Measurements from ENCODE around the gene ADAMTS8. TPM values are rescaled to one million over a fixed set of nuclear protein-coding genes. Genes with fewer than 3 reads are reported as not detected.

The ADAMTS8 gene
- total and polyA plus RNA-seq, 4 donors = 0.02 to 0.08 (median 0.07) TPM; not detected in 1

DNA sequence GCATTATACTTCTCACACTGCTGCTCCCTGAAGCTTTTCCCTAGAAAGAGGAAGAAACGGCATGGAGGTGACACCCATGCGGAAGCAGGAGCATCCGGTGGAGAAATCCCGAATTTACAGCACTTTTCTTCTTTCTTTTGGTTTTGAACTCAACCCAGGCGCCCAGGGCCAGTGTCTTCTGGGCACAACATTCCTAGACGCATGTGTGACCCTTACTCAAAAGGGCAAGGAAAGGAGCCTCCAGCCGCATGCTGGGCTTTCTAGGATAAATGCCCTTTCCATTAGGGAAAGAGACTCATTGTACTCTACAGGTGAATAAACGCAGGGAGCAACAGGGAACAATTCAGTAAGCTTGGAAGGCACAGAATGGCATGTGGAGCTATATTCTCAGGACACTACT, 19.5 kb downstream of the ADAMTS8 start:
- Histone ChIP-seq H3K4me1 (ENCODE audit: control insufficient read depth in 4 of 4, insufficient read depth in 4 of 4, low read length in 3 of 4) (peaks cover 0 to 7% (median 2%) of the 10 kb centered on the region in 4 donors), H3K9me3 (ENCODE audit: control insufficient read depth in 4 of 4, low read length in 3 of 4) (no peaks in the 10 kb centered on the region), H3K4me3 (ENCODE audit: low read depth in 1 of 3, low read length in 3 of 3) (no peak overlapping the region), H3K27me3 (ENCODE audit: control insufficient read depth in 4 of 4, insufficient read depth in 4 of 4, low read length in 3 of 4) (peaks cover 0 to 6% (median 0%) of the 10 kb centered on the region in 4 donors), H3K36me3 (ENCODE audit: control insufficient read depth in 4 of 4, insufficient read depth in 3 of 4, low read depth in 1 of 4, low read length in 3 of 4) (no peaks in the 10 kb centered on the region), H3K27ac (ENCODE audit: low read depth in 1 of 2, low read length in 2 of 2) (no peak overlapping the region), H3K9ac (ENCODE audit: low read depth in 1 of 2, low read length in 2 of 2) (no peak overlapping the region)
- TF ChIP-seq, protein P1, sequence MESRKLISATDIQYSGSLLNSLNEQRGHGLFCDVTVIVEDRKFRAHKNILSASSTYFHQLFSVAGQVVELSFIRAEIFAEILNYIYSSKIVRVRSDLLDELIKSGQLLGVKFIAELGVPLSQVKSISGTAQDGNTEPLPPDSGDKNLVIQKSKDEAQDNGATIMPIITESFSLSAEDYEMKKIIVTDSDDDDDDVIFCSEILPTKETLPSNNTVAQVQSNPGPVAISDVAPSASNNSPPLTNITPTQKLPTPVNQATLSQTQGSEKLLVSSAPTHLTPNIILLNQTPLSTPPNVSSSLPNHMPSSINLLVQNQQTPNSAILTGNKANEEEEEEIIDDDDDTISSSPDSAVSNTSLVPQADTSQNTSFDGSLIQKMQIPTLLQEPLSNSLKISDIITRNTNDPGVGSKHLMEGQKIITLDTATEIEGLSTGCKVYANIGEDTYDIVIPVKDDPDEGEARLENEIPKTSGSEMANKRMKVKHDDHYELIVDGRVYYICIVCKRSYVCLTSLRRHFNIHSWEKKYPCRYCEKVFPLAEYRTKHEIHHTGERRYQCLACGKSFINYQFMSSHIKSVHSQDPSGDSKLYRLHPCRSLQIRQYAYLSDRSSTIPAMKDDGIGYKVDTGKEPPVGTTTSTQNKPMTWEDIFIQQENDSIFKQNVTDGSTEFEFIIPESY (IDR thresholded peaks at IDR 0.05) = no peak
- TF ChIP-seq NR2F2 (IDR thresholded peaks at IDR 0.05) (no peak), YY1 (IDR thresholded peaks at IDR 0.05) (no peak), HNF4G (IDR thresholded peaks at IDR 0.05) (no peak), RAD21 (IDR thresholded peaks at IDR 0.05) (no peak), EGR1 (IDR thresholded peaks at IDR 0.05; ENCODE audit: low read depth in 2 of 2) (no peak), RXRA (IDR thresholded peaks at IDR 0.05) (no peak), GABPA (IDR thresholded peaks at IDR 0.05 in 1 of 2, conservative IDR thresholded peaks at IDR 0.05 in 1 of 2) (no peak), JUND (IDR thresholded peaks at IDR 0.05) (no peak)
- TF ChIP-seq, protein P2, sequence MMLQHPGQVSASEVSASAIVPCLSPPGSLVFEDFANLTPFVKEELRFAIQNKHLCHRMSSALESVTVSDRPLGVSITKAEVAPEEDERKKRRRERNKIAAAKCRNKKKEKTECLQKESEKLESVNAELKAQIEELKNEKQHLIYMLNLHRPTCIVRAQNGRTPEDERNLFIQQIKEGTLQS (IDR thresholded peaks at IDR 0.05) = no peak
- TF ChIP-seq, protein P3, sequence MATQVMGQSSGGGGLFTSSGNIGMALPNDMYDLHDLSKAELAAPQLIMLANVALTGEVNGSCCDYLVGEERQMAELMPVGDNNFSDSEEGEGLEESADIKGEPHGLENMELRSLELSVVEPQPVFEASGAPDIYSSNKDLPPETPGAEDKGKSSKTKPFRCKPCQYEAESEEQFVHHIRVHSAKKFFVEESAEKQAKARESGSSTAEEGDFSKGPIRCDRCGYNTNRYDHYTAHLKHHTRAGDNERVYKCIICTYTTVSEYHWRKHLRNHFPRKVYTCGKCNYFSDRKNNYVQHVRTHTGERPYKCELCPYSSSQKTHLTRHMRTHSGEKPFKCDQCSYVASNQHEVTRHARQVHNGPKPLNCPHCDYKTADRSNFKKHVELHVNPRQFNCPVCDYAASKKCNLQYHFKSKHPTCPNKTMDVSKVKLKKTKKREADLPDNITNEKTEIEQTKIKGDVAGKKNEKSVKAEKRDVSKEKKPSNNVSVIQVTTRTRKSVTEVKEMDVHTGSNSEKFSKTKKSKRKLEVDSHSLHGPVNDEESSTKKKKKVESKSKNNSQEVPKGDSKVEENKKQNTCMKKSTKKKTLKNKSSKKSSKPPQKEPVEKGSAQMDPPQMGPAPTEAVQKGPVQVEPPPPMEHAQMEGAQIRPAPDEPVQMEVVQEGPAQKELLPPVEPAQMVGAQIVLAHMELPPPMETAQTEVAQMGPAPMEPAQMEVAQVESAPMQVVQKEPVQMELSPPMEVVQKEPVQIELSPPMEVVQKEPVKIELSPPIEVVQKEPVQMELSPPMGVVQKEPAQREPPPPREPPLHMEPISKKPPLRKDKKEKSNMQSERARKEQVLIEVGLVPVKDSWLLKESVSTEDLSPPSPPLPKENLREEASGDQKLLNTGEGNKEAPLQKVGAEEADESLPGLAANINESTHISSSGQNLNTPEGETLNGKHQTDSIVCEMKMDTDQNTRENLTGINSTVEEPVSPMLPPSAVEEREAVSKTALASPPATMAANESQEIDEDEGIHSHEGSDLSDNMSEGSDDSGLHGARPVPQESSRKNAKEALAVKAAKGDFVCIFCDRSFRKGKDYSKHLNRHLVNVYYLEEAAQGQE (IDR thresholded peaks at IDR 0.05) = no peak
- TF ChIP-seq, protein P4, sequence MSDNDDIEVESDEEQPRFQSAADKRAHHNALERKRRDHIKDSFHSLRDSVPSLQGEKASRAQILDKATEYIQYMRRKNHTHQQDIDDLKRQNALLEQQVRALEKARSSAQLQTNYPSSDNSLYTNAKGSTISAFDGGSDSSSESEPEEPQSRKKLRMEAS (IDR thresholded peaks at IDR 0.05) = no peak
- no peak for DNase-seq (ENCODE audit: low spot score)
- 85% methylated on average over 8 of the region's 8 CpGs for WGBS

DNA sequence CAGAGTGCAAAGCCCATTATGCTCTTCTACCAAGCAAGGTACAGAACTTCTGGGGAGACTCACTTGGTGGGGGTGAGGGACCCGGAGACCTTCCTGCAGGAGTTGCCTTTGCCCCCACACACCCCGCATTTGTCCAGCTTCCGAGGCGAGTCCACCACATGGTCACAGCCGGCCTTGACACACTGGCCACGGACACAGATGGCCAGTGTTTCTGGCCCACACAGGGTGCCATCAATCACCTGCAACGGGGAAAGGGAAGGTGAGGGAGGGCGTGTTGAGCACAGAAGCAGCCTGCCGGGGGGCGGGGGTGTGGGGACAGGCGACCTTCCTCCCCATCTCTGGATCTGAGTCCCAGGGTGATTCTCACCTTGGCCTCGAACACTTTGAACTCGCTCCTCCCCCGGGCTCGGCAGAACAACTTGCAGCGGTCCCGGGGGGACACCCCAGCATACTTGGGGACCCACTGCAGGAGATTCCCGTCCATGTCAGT, 20.0 kb downstream of the ADAMTS8 start:
- H3K27ac ChIP-seq (ENCODE audit: low read depth in 1 of 2, low read length in 2 of 2) = no peak overlapping the region
- no peak overlapping the region for H3K9ac ChIP-seq (ENCODE audit: low read depth in 1 of 2, low read length in 2 of 2)
- H3K9me3 ChIP-seq (ENCODE audit: control insufficient read depth in 4 of 4, low read length in 3 of 4) = no peaks in the 10 kb centered on the region
- 81% methylated on average over 18 of the region's 18 CpGs for WGBS
- H3K27me3 ChIP-seq (ENCODE audit: control insufficient read depth in 4 of 4, insufficient read depth in 4 of 4, low read length in 3 of 4) = peaks cover 0 to 6% (median 0%) of the 10 kb centered on the region in 4 donors
- no peak for DNase-seq (ENCODE audit: low spot score)
- TF ChIP-seq EGR1 (IDR thresholded peaks at IDR 0.05; ENCODE audit: low read depth in 2 of 2) (no peak), RXRA (IDR thresholded peaks at IDR 0.05) (no peak), HNF4G (IDR thresholded peaks at IDR 0.05) (no peak), FOXA1 (IDR thresholded peaks at IDR 0.05) (no peak), TAF1 (conservative IDR thresholded peaks at IDR 0.05) (no peak)
- TF ChIP-seq, protein P3 (IDR thresholded peaks at IDR 0.05) = no peak
- peaks cover 0 to 7% (median 2%) of the 10 kb centered on the region in 4 donors for H3K4me1 ChIP-seq (ENCODE audit: control insufficient read depth in 4 of 4, insufficient read depth in 4 of 4, low read length in 3 of 4)
- H3K4me3 ChIP-seq (ENCODE audit: low read depth in 1 of 3, low read length in 3 of 3) = no peak overlapping the region
- H3K36me3 ChIP-seq (ENCODE audit: control insufficient read depth in 4 of 4, insufficient read depth in 3 of 4, low read depth in 1 of 4, low read length in 3 of 4) = no peaks in the 10 kb centered on the region

Data from liver (tissue), 9 donors.